Lower lobe of right lung (tissue), 2 donors: ENCODE measurements around the gene TMPRSS9. TPM values are rescaled to one million over a fixed set of nuclear protein-coding genes. Genes with fewer than 3 reads are reported as not detected.

Source experiments
- ATAC-seq, 2 donors: fragments of 200-7000 bp; cut with Tn5 transposase; one replicate each; pipeline ENCODE4 v1.9.1; 2020 to 2022; ENCODE audit warnings: mild to moderate bottlenecking in 2 of 2, moderate library complexity in 2 of 2
- DNase-seq: peaks from one replicate; pipeline ENCODE4 v3.0.0-alpha.2; 2020
- H3K27ac ChIP-seq: fragments of 200-600 bp; one replicate; pipeline ENCODE4 v1.8.0; 2022
- H3K27me3 ChIP-seq: fragments of 200-600 bp; one replicate; pipeline ENCODE4 v1.8.0; 2022; ENCODE audit warnings: low read depth
- H3K36me3 ChIP-seq: fragments of 200-600 bp; one replicate; pipeline ENCODE4 v1.8.0; 2022; ENCODE audit warnings: mild to moderate bottlenecking
- H3K4me1 ChIP-seq: fragments of 200-600 bp; one replicate; pipeline ENCODE4 v1.8.0; 2022
- H3K4me3 ChIP-seq: fragments of 200-600 bp; one replicate; pipeline ENCODE4 v1.8.0; 2022; ENCODE audit warnings: mild to moderate bottlenecking
- H3K9me3 ChIP-seq: fragments of 200-600 bp; one replicate; pipeline ENCODE4 v1.8.0; 2022
- intact Hi-C: fragments of 100-400 bp; cut with DNase I; formaldehyde crosslinking; loops from one replicate; pipeline ENCODE4 v1.11.0; 2022
- total RNA-seq: library from RNA; stranded (reverse); fragmentation: NEBNext Ultra II Directional; extraction: Animal tissue kit (Norgen Biotek cat#: 25700); gene quantifications from one replicate; pipeline ENCODE4 v1.2.1, GENCODE V29; 2021
- TF ChIP-seq, protein P1 (sequence below): fragments of 200-600 bp; IDR thresholded peaks from one replicate; pipeline ENCODE4 v1.8.0; 2022; ENCODE audit warnings: antibody characterized with exemption, mild to moderate bottlenecking
- donor health status: DM: no; HTN: yes; CAD: no; lungs with severe emphysema.

TMPRSS9 gene
- total RNA-seq, 1 donor from 2014 or later = not detected

DNA sequence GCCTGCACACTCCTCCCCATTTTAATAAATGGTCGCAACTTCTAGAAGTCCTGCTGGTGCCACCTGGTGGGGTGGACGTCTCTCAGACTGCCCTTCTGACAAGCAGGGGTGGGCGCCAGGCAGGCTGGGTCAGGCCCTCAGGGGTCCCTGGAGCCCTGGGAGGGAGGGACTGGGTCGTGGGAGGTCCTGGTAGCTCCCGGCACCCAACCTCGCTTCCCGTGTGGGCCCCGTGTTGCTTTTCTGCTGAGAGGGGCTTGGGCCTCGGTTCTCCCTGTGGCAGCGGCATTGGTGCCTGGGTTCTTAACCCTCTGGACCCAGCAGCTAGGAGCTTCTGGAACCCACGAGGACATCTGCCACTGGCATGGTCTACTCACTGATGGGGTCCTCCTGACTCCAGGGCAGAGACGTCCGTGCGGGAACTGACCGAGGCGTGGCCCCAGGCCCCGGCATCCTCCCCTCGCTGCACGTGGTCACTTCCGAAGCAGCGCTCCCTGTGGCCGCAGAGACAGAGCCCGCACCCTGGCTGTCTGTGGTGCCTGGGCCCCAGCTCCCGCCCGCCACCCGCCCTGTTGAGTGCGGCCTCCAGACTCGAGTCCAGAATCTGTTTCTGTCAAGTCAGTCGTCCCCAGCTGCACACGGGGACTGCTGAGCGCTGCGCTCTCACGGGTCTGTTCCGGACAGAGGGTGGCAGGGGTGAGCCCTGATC is 6.0 kb upstream of the TMPRSS9 start:
- intact Hi-C loops = no loop called here
- H3K4me3 ChIP-seq = no peak overlapping the region
- no peaks in the 10 kb centered on the region for H3K27me3 ChIP-seq
- H3K36me3 ChIP-seq = peaks cover 37% of the 10 kb centered on the region
- no peak overlapping the region for H3K27ac ChIP-seq
- TF ChIP-seq, protein P1, sequence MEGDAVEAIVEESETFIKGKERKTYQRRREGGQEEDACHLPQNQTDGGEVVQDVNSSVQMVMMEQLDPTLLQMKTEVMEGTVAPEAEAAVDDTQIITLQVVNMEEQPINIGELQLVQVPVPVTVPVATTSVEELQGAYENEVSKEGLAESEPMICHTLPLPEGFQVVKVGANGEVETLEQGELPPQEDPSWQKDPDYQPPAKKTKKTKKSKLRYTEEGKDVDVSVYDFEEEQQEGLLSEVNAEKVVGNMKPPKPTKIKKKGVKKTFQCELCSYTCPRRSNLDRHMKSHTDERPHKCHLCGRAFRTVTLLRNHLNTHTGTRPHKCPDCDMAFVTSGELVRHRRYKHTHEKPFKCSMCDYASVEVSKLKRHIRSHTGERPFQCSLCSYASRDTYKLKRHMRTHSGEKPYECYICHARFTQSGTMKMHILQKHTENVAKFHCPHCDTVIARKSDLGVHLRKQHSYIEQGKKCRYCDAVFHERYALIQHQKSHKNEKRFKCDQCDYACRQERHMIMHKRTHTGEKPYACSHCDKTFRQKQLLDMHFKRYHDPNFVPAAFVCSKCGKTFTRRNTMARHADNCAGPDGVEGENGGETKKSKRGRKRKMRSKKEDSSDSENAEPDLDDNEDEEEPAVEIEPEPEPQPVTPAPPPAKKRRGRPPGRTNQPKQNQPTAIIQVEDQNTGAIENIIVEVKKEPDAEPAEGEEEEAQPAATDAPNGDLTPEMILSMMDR = no peak
- no peaks in the 10 kb centered on the region for H3K4me1 ChIP-seq
- ATAC-seq (no peak), DNase-seq (no peak)
- no peaks in the 10 kb centered on the region for H3K9me3 ChIP-seq

- Histone ChIP-seq H3K9me3 (no peaks in the 10 kb centered on the region), H3K4me1 (no peaks in the 10 kb centered on the region), H3K27me3 (no peaks in the 10 kb centered on the region), H3K27ac (no peak overlapping the region), H3K36me3 (peaks cover 37% of the 10 kb centered on the region), H3K4me3 (no peak overlapping the region)
- ATAC-seq = no peak
- TF ChIP-seq, protein P1 = no peak
- no peak for DNase-seq
- intact Hi-C loops = no loop called here
Observed at GRCh38 chr19:2354670-2355069, 5.4 kb upstream of the TMPRSS9 start.

DNA sequence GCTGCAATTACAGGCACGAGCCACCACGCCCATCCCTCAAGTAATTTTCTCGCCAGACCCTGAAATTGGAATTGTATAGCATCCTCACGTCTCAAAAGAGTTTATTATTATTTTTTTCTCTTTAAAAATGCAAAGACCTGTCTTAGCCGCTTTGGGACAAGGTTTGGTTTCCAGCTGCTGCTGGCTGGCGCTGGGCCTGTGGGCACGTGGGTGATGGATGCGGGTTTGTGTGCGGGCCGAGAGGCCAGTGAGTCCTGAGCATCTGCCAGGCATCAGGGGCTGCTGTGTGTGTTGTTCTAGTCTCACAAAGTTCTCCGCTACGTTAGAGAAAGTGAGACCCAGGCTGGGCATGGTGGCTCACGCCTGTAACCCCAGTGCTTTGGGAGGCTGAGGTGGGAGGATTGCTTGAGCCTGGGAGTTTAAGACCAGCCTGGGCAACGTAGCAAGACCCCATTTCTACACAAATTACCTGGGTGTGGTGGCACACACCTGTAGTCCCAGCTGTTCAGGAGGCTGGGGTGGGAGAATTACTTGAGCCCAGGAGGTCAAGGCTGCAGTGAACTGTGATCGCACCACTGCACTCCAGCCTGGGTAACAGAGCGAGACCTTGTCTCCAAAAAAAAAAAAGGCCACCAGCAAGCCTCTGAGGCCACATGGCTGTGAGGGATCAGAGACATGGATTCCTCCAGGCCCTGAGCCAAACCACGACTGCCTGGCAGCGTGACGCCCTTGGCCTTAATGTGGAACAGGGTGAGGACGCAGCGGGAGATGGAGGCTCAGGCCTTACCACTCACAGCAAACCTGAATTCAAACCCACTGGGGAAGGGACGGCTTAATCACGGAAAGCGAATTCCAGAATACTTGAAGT is 4.7 kb upstream of the TMPRSS9 start:
- DNase-seq (no peak), ATAC-seq (no peak)
- no peak overlapping the region for H3K27ac ChIP-seq
- TF ChIP-seq, protein P1 = no peak
- peaks cover 7% of the 10 kb centered on the region for H3K27me3 ChIP-seq
- peaks cover 37% of the 10 kb centered on the region for H3K36me3 ChIP-seq
- intact Hi-C loops = no loop called here
- no peaks in the 10 kb centered on the region for H3K4me1 ChIP-seq
- H3K4me3 ChIP-seq = no peak overlapping the region
- H3K9me3 ChIP-seq = no peaks in the 10 kb centered on the region

- intact Hi-C loops = no loop called here
- DNase-seq = no peak
- Histone ChIP-seq H3K4me3 (no peak overlapping the region), H3K27me3 (peaks cover 11% of the 10 kb centered on the region), H3K4me1 (no peaks in the 10 kb centered on the region), H3K36me3 (peaks cover 31% of the 10 kb centered on the region), H3K27ac (no peak overlapping the region), H3K9me3 (no peaks in the 10 kb centered on the region)
- no peak for ATAC-seq
- TF ChIP-seq, protein P1 = no peak
Observed at GRCh38 chr19:2356036-2356646, 3.9 kb upstream of the TMPRSS9 start.

DNA sequence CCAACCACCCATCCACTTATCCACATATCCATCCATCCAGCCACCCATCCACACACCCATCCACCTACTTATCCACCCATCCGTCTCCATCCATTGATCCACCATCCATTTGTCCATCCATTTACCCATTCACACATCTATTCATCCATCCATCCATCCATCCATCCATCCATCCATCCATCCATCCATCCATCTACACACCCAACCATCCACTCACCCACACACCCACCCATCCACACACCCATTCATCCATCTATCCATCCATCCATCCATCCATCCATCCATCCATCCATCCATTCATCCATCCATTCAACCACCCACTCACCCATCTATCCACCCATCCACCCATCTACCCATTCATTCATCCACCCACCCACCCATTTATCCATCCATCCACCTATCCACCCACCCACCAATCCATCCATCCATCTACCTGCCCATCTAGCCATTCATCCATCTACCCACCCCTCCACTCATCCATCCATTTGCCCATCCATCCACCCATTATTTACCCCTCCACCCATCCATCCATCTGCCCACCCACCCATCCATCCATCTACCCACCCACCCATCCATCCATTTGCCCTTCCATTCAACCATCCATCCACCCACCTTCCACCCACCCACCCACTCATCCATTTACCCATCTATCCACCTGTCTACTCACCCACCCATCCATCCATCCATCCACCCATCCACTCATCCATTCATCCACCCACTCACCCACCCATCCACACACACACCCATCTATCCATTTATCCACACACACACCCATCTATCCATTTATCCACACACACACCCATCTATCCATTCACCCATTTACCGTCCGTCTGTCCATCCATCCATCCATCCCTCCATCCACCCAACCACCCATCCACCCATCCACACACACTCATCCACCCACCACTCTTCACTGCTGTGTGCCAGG is 2.5 kb upstream of the TMPRSS9 start:
- Histone ChIP-seq H3K27ac (no peak overlapping the region), H3K4me3 (no peak overlapping the region), H3K9me3 (no peaks in the 10 kb centered on the region), H3K27me3 (peaks cover 23% of the 10 kb centered on the region), H3K36me3 (peaks cover 22% of the 10 kb centered on the region), H3K4me1 (peaks cover 4% of the 10 kb centered on the region)
- intact Hi-C loops = no loop called here
- TF ChIP-seq, protein P1 = no peak
- ATAC-seq = no peak
- no peak for DNase-seq
